ENCODE results near the gene UNC79. TPM values are rescaled to one million over a fixed set of nuclear protein-coding genes. Genes with fewer than 3 reads are reported as not detected.
A peak's percentile ranks its signal among the peaks of the same experiment; 100 is the strongest.

Gene UNC79
- total RNA-seq, 1 experiment from 2014 or later: not detected

DNA sequence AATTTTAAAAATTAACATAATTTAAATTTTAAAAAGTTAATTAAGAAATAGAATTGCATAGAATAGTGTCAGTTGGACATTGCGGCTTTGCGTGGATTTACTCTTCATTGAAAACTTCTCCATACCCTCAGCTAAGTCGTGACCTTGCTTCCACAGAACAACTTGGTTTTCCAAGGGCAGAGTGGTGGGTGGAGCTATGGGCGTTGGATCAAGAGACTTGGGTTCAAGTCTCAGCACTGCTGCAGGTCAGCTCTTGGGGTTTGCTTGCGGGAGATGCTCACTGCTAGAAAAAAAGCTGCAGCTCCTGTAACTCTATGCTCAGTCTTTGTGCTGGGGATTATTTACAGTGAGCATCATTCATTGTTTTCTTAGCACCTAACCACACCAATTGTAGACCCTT, 223.9 kb downstream of the UNC79 start:
- CTCF ChIA-PET: interaction anchor here (1.1 to 2.2 kb wide), 3 partner anchors 249 to 482 kb away, joined by 3 to 9 read pairs (median 3); no protein-coding TSS in a partner anchor
- Mint-ChIP-seq H3K27ac (ENCODE audit: unreplicated experiment) (no peak overlapping the region), H3K4me1 (ENCODE audit: low read depth, unreplicated experiment) (no peaks in the 10 kb centered on the region), H3K4me3 (ENCODE audit: low read depth, unreplicated experiment) (no peak overlapping the region), H3K9me3 (ENCODE audit: low read depth, unreplicated experiment) (no peaks in the 10 kb centered on the region), H3K27me3 (ENCODE audit: unreplicated experiment) (peaks cover 41% of the 10 kb centered on the region), H3K36me3 (ENCODE audit: insufficient read depth, unreplicated experiment) (no peaks in the 10 kb centered on the region)
- TF ChIP-seq, protein P1, sequence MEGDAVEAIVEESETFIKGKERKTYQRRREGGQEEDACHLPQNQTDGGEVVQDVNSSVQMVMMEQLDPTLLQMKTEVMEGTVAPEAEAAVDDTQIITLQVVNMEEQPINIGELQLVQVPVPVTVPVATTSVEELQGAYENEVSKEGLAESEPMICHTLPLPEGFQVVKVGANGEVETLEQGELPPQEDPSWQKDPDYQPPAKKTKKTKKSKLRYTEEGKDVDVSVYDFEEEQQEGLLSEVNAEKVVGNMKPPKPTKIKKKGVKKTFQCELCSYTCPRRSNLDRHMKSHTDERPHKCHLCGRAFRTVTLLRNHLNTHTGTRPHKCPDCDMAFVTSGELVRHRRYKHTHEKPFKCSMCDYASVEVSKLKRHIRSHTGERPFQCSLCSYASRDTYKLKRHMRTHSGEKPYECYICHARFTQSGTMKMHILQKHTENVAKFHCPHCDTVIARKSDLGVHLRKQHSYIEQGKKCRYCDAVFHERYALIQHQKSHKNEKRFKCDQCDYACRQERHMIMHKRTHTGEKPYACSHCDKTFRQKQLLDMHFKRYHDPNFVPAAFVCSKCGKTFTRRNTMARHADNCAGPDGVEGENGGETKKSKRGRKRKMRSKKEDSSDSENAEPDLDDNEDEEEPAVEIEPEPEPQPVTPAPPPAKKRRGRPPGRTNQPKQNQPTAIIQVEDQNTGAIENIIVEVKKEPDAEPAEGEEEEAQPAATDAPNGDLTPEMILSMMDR (IDR thresholded peaks at IDR 0.05; ENCODE audit: unreplicated experiment): no peak
- intact Hi-C loops (cut with micrococcal nuclease; ENCODE audit: unreplicated experiment): loop anchor here (2.0 kb wide), 1 partner anchor 134 kb away; the partner anchor contains the start of gene PRIMA1
- no peak for DNase-seq
- no TSS peak for BruUV-seq (replicated peaks)

GRCh38 chr14:93655078-93655750, 224.5 kb downstream of the UNC79 start:
- H3K4me1 Mint-ChIP-seq (ENCODE audit: low read depth, unreplicated experiment): no peaks in the 10 kb centered on the region
- DNase-seq: peak; percentile 31
- CTCF ChIA-PET: interaction anchor here (0.5 to 2.2 kb wide), 3 partner anchors 34 to 481 kb away, joined by 3 to 9 read pairs (median 8); no protein-coding TSS in a partner anchor
- no peak overlapping the region for H3K4me3 Mint-ChIP-seq (ENCODE audit: low read depth, unreplicated experiment)
- TF ChIP-seq, protein P1 (IDR thresholded peaks at IDR 0.05; ENCODE audit: unreplicated experiment): peak; percentile 21
- intact Hi-C loops (cut with micrococcal nuclease; ENCODE audit: unreplicated experiment): loop anchor here (1.0 to 2.0 kb wide), 3 partner anchors 134 to 251 kb away; partner anchors contain the start of gene PRIMA1
- no peaks in the 10 kb centered on the region for H3K9me3 Mint-ChIP-seq (ENCODE audit: low read depth, unreplicated experiment)
- BruUV-seq (replicated peaks): no TSS peak
- H3K27ac Mint-ChIP-seq (ENCODE audit: unreplicated experiment): no peak overlapping the region
- peaks cover 47% of the 10 kb centered on the region for H3K27me3 Mint-ChIP-seq (ENCODE audit: unreplicated experiment)
- H3K36me3 Mint-ChIP-seq (ENCODE audit: insufficient read depth, unreplicated experiment): no peaks in the 10 kb centered on the region

- intact Hi-C loops (cut with micrococcal nuclease; ENCODE audit: unreplicated experiment): no loop called here
- Mint-ChIP-seq H3K27me3 (ENCODE audit: unreplicated experiment) (peaks cover 60% of the 10 kb centered on the region), H3K36me3 (ENCODE audit: insufficient read depth, unreplicated experiment) (no peaks in the 10 kb centered on the region), H3K4me3 (ENCODE audit: low read depth, unreplicated experiment) (no peak overlapping the region), H3K27ac (ENCODE audit: unreplicated experiment) (no peak overlapping the region), H3K4me1 (ENCODE audit: low read depth, unreplicated experiment) (no peaks in the 10 kb centered on the region), H3K9me3 (ENCODE audit: low read depth, unreplicated experiment) (no peaks in the 10 kb centered on the region)
- BruUV-seq (replicated peaks): no TSS peak
- CTCF ChIA-PET: no interaction called here
- TF ChIP-seq, protein P1 (IDR thresholded peaks at IDR 0.05; ENCODE audit: unreplicated experiment): no peak
- no peak for DNase-seq
Observed at GRCh38 chr14:93657875-93658274, 227.1 kb downstream of the UNC79 start.

DNA sequence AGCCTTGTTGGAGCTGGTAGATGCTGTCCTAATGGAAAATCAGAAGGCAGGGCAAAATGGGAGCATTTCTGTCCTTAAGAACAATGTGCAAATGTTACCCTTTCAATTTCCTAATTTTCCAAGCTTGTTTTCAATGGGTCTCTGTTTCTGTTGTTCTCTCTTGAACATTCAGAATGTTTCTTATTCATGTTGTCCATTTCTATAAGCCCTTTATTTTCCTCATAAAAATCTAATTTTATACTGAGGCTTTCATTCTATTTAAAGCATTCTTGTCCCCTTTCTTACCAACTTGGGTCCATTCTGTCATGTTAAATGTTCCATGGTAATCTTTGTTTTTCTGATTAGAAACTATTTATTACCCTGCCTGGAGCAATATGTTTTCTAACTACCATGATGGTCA, 232.6 kb downstream of the UNC79 start:
- DNase-seq: no peak
- Mint-ChIP-seq H3K4me1 (ENCODE audit: low read depth, unreplicated experiment) (no peaks in the 10 kb centered on the region), H3K4me3 (ENCODE audit: low read depth, unreplicated experiment) (no peak overlapping the region), H3K27me3 (ENCODE audit: unreplicated experiment) (peaks cover 53% of the 10 kb centered on the region), H3K27ac (ENCODE audit: unreplicated experiment) (no peak overlapping the region), H3K36me3 (ENCODE audit: insufficient read depth, unreplicated experiment) (no peaks in the 10 kb centered on the region), H3K9me3 (ENCODE audit: low read depth, unreplicated experiment) (no peaks in the 10 kb centered on the region)
- TF ChIP-seq, protein P1 (IDR thresholded peaks at IDR 0.05; ENCODE audit: unreplicated experiment): no peak
- CTCF ChIA-PET: no interaction called here
- BruUV-seq (replicated peaks): no TSS peak
- intact Hi-C loops (cut with micrococcal nuclease; ENCODE audit: unreplicated experiment): no loop called here
